ENCODE measurements around the gene VPREB3.

- no peak for TF ChIP-seq CTCF (conservative IDR thresholded peaks at IDR 0.05; ENCODE audit: low read depth, low read length)
- no peak for TF ChIP-seq EZH2 (IDR thresholded peaks at IDR 0.05; ENCODE audit: borderline replicate concordance, low read depth, low read length, poor library complexity, severe bottlenecking)
Measured at GRCh38 chr22:23744001-23744400, 10.2 kb downstream of the VPREB3 start.

Data from A673 (cell line).